HG03045 (cell line): ENCODE measurements around the gene HAUS1.
"Not testable (repeated sequence)": the region's sequence is repeated elsewhere in the genome, so short reads cannot be mapped to it uniquely, and the experiment has no call there.

Experiments used
- ATAC-seq: cut with Tn5 transposase; IDR thresholded peaks from one replicate; pipeline ENCODE4 v1.9.1; 2021; ENCODE audit warnings: mild to moderate bottlenecking, moderate library complexity; ENCODE audit not compliant: unreplicated experiment

HAUS1 gene

DNA sequence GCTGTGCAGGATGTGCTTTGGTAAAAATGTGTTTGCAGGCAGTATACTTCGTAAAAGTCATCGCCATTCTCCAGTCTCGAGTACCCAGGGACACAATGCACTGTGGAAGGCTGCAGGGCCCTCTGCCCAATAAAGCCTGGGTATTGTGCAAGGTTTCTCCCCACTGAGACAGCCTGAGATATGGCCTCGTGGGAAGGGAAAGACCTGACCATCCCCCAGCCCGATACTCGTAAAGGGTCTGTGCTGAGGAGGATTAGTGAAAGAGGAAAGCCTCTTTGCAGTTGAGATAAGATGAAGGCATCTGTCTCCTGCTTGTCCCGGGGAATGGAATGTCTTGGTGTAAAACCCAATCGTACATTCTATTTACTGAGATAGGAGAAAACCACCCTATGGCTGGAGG is 15.7 kb upstream of the HAUS1 start:
- not testable (repeated sequence) for ATAC-seq

DNA sequence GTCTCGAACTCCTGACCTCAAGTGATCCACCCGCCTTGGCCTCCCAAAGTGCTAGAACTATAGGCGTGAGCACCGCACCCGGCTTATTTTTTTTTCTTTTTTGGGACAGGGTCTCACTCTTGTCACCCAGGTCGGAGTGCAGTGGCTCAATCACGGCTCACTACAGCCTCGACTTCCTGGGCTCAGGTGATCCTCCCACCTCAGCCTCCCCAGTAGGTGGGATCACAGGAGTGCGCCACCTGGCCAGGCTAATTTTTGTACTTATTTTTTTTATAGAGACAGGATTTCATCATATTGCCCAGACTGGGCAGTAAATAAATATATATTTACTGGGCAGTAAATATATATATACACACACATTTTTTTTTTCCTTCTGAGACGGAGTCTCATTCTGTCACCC is 8.7 kb upstream of the HAUS1 start:
- ATAC-seq = no peak

DNA sequence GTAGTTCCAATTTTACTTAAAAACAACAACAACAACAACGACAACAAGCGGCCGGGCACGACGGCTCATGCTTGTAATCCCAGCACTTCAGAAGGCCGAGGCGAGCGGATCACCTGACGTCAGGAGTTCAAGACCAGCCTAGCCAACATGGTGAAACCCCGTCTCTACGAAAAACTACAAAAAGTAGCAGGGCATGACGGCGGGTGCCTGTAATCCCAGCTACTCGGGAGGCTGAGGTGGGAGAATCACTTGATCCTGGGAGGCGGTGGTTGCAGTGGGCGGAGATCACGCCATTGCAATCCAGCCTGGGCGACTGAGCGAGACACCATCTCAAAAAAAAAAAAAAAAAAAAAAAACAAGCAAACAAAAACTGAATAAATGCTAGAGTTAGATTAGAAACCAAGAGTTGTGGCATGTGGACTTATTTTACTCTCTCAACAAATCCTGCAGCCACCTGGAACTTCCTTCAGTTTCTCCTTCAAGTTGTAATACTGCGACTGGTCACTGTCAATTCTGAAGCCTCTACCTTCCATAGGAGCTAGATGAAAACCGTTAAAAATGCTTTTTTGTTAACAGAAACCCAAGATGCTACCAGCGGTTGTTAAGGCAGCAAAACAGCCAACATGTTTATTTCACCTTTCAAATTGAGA is 7.4 kb upstream of the HAUS1 start:
- no peak for ATAC-seq

DNA sequence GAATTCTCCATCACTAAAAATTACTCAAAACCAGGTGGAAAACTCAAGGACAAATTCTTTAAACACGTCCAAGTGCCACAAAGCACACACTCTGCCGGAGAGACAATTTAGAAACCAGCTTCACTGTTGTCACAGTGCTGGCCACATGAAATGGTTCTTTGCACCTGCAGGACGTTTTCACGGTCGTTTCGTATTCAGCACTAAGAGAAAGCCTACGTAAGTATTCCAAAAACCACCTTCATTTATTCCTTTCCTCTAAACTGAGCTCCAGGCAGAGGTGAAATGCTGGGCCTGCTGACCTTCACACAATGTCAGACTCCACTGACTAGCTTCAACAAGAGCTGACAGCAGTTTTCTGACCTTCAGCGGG is 6.8 kb upstream of the HAUS1 start:
- peak; percentile 30 for ATAC-seq

DNA sequence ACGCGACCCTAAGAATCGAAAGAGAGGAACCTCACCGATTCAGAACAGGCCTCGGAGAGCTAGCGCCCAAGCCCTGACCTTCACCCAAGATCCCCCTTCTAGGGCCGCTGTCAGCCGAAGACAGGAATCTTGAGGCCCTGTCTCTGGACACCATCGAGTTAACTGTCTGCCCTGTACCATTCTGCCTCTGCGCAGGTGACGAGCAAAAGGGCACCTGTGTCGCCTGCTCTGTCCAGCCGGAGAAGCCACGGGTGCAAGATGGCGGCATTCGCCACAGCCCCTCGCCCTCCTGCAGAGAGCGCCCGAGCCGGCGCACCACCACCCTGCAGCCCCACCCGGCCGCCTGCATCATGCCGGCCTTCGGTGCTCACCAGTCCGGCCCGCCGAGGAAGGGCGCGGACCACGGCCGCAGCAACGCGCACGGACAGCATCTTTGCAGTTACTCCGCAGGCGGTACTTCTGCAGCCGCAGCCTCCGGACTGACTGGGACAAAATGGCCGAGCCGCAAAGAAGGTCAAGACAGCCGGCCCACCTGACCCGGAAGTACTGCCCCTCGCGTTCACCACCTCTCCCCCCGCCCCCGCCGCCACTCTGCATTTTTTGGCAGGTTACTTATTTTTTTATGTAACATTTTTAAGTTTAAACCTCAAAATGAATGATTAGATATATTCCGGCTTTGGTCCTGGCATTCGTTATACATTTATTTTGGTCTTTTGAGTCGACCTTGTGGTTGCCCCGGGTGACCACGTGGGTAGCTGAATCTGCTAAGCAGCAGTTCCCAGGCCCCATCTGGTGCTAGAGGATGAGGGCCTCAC is 6.2 kb upstream of the HAUS1 start, which contains the start of gene ATP5F1A:
Gene ATP5F1A (minus strand): TSS at position 496 of the 815 bp plus-strand sequence. CDS start 65 bp downstream, at position 431.
- ATAC-seq = peak; percentile 78

DNA sequence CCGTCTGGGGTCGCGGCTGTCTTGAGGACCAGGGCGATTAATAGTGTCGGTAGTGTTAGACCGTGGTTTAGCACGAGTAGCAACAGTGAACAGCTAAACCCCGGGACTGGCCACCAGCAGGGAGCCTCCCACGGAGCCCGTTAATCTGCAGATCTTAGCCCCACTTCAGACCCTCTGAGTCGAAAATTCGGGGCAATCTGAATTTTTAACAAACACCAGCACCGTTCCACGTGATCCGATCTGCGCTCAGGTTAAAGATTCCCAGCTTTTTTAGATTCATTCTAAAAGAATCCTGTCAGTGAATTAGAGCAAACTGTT is 5.6 kb upstream of the HAUS1 start:
- no peak for ATAC-seq

DNA sequence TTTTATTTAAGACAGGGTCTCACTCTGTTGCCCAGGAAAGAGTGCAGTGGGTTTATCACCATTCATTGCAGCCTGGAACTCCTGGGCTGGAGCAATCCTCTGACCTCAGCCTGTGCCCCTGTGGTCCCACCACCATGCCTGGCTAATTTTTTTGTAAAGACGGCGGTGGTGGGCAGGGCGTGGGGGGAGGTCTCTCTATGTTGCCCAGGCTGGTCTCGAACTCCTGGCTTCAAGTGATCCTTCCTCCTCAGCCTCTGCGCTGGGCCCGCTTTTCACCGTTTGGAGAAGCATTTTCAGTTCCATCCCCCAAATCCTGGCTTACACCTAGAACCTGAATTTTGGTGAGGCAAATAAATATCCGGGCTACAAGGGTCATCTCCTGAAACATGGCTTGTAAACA is 4.7 kb upstream of the HAUS1 start:
- no peak for ATAC-seq

DNA sequence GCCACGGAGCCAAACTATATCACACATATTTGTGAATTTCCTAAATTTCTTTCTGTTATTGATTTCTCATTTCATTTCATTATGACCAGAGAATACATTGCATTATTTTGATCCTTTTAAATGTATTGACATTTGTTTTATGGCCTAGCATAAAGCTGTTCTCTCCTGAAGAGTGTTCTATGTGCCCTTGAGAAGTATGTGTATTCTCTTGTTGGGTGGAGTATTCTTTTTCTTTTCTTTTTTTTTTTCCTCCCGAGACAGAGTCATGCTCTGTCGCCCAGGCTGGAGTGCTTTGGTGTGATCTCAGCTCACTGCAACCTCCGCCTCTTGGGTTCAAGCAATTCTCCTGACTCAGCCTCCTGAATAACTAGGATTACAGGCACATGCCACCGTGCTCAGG is 5.2 kb downstream of the HAUS1 start:
- no peak for ATAC-seq

DNA sequence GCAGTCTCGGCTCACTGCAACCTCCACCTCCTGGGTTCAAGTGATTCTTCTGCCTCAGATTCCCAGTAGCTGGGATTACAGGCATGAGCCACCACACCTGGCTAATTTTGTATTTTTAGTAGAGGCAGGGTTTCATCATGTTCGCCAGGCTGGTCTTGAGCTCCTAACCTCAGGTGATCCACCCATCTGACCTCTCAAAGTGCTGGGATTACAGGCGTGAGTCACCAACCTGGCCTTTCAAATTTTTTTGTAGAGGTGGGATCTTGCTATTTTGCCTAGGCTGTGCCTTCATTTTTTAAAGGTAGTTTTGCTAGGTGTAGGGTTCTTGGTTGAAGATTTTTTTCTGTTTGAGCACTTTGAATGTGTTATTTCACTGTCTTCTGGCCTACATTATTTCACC is 6.2 kb downstream of the HAUS1 start:
- ATAC-seq = no peak

DNA sequence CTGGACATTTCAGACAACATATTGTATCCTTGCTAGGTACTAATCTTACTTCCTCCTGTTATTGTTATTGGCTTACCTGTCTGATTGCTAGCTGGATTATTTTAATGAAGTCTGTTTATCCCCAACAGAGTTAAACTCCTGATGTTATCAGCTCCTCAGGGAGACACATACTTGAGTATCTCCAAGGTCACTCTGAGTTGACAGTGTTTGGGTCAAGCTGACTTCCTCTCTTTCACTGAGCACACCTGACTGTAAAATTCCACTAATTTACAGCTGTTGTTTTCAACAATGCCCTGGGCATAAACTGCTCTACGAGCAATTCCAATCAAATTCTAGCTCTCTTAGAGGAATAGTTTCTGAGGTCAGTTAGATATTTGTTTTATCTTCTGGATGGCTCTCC is 9.6 kb downstream of the HAUS1 start:
- ATAC-seq = no peak

DNA sequence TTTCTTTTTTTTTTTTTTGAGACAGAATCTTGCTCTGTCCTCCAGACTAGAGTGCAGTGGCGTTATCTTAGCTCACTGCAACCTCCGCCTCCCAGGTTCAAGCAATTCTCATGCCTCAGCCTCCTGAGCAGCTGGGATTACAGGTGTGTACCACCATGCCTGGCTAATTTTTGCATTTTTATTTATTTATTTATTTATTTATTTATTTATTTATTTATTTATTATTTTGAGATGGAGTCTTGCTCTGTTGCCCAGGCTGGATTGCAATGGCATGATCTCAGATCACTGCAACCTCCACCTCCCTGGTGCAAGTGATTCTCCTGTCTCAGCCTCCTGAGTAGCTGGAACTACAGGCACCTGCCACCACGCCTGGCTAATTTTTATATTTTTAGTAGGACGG is 22.4 kb downstream of the HAUS1 start:
- not testable (repeated sequence) for ATAC-seq

DNA sequence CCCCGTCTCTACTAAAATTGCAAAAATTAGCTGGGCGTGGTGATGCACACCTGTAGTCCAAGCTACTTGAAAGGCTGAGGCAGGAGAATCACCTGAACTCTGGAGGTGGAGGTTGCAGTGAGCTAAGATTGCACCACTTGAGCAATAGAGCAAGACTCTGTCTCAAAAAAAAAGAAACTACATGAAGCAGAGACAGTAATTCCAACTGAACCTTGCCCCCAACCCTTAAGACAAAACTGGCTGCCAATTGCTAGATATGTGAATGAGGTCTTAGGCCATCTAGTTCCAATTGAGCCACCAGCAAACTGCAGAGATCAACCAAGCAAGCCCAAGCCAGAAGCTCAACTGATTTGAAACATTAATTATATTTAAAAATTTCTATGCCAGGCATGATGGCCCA is 25.9 kb downstream of the HAUS1 start:
- ATAC-seq = no peak

DNA sequence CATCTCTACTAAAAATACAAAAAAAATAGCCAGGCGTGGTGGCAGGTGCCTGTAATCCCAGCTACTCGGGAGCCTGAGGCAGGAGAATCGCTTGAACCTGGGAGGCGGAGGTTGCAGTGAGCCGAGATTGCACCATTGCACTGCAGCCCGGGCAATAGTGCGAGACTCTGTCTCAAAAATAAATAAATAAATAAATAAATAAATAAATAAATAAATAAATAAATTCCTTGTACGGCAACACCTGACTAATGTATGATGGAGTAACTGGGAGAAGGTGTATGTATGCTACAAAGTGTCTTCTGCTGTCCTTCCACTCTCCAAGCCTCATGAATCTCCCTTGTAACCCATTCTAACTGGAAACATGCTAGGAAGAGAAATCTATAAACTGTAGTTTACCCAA is 26.4 kb downstream of the HAUS1 start:
- ATAC-seq = not testable (repeated sequence)

DNA sequence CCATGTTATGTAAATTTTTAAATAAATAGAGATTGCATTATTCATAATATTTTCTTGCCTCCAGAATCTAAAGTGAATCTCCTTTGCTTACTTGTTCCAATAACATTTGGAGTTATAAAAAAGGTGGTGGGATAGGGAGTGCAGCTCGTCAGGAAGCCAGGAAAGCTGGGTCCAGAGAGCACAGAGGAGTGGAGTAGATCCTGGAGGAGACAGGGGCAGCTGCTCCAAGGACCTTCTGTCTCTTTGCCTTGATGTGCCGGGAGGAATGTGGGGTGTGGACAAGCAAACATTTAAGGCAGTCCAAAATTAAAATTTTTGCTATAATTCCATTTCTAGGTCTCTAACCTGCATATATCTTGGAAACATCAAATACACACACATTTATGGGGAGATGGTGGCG is 29.3 kb downstream of the HAUS1 start:
- ATAC-seq = no peak

DNA sequence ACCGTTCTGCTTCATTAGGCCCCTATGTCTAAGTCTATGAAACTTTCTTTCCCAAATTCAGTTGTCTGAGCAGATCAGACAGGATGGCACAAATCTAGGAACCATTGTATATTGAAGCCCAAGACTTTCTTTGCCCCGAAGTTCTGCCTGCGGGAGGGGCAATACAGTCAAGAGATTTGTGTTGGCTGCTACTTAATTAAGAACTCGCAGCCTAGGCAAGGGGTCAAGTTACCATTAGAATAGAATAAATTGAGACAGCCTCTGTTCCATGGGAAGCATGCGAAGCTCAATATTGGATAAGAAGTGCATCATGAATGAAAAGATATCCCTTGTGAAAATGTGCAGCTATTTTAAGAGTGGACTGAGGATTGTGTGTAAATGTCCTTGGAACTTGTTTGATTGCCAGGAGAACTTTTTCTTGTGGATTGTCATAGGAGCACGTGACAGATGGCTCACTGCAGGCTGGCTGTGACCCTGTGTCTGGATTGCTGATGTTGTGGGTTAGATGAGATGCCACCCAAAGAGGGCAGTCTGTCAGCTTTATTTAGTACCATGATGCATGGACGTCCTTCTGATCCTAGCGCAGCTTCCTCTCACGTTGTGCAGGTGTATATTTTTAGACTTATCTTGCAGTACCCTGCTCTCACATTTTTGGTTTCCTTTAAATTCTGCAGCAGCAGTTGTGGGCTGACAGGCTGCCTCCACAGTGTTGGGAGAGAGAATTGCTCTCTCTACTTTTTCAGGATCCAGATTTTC is 30.9 kb downstream of the HAUS1 start:
- no peak for ATAC-seq

DNA sequence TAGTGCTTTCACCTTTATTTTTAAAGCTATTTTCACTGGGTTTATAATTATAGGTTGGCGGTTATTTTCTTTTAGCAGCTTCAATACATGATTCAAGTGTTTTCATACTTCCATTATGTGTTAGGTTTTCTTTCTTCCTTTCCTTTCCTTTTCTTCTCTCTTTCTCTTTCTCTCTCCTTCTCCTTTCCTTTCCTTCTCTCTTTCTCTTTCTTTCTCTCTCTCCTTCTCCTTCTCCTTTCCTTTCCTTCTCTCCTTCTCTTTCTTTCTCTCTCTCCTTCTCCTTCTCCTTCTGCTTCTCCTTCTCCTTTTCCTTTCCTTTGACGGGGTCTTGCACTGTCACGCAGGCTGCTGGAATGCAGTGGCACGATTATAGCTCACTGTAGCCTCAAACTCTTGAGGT is 36.0 kb downstream of the HAUS1 start:
- no peak for ATAC-seq

DNA sequence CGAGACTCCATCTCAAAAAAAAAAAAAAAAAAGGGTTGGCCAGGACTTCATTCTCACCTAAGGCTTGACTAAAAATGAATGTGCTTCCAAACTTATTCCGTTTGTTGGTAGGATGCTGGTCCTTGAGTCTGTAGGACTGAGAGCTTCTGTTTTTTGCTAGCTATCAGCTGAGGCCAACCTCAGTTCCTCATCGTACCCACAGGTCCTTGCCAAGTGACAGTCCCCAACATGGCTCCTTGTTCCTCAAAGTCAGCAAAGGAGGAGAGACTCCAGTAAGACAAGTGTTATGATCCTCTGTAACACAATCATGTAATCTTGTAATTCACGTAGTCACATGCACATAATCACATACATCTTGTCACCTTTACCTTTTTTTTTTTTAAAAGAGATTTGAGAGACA is 37.0 kb downstream of the HAUS1 start:
- no peak for ATAC-seq

DNA sequence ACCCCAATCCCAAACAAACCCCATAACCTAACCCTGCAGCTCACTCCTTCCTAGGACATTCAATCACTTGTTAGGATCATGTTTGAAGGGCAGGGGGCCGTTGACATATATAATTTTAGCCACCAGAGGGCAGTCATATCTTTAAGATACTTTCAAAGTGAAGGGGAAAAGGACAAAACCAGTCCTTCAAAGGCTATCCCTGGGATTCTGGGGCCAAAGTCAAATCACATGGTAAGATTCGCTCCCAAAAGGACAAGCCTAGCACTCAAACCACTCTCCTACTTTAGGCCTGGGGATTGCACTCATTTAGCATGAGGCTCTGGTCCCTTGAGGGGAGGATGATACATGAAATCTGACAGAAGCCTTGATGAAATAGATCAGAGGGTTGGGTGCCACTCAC is 44.6 kb downstream of the HAUS1 start:
- ATAC-seq = no peak

DNA sequence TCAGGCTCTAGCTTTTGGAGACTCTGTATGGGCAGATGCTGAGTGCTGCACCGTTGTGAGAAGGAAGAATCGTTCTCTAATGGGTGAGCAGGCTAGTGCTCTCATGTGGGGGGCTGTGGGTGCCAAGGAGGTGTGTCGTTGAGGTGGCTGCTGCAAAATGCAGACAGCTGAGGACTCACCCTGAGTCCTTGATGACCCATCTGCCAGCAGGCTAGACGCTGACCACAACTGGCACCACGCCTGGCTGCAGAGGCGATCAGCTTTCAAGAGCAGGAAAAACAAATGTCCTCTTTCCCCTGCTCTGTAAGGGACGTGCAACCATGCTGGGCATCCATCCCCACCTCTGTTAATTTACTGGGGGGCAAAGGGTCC is 48.2 kb downstream of the HAUS1 start:
- ATAC-seq = no peak

DNA sequence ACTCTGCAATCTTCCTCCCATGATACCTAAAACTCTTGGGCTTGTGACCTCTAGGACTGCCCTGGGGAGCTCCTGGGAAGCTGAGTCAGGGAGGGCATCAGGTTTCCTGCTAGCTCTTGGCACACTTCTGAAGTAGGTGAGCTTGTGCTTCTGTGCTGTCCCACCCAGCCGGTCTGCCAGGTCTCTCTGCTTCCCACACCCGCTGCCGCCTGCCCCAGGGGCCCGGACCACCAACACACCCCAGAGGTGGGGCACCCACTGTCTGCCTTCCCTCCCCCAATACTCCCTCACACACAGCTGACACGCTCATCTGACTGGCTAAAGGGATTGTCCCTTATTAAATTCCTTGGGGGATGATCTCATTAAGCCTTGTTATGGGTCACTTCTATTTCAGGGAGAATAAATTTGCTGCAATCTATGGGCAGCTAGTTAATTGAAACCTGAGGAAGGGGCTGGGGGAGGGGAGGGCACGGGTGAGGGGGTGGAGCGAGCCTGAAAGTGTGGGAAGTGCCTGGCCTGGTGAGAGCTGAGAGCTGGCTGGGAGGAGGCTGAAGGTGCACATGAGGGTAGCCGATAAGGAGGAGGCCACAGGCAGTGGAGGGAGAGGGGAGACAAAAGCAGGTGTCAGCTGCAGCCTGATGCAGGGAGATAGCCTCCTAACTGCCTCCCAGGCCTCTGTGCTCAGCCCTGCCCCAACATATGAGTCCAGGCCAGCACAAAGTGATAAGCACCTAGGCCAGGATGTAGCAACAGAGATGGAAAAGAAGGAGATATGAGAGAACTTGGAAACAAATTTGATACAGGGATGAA is 48.8 kb downstream of the HAUS1 start:
- ATAC-seq = no peak

DNA sequence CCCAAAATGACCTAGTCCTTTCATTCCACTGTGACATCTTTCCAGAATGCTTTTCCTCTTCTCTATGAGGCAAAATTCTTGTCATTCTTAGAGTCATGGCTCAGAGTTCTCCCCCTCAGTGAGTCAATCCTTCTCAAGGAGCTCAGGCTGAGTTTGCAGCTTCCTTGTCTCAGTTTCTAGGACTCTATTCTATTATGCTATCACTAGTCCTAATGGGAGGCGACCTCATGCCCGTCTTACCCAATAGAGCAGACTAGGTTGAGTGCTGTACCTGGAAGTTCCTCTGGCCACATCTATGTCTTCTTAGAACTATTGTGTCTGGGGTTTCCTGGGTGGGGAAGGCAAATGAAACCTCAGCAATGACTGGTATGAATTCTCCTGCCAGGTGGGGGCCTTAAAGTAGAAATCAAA is 51.5 kb downstream of the HAUS1 start:
- ATAC-seq = no peak
